22Rv1 (cell line): ENCODE data around the gene ZNF81.

Experiments used
- ZFX ChIP-seq: fragments of 450-650 bp; IDR thresholded peaks from 2 replicates; pipeline ENCODE4 v1.6.1; 2017; ENCODE audit warnings: antibody characterized with exemption, borderline replicate concordance
- TF ChIP-seq, protein P1 (sequence below): fragments of 450-650 bp; IDR thresholded peaks from 2 replicates; pipeline ENCODE4 v1.5.1; 2017; ENCODE audit warnings: mild to moderate bottlenecking

DNA sequence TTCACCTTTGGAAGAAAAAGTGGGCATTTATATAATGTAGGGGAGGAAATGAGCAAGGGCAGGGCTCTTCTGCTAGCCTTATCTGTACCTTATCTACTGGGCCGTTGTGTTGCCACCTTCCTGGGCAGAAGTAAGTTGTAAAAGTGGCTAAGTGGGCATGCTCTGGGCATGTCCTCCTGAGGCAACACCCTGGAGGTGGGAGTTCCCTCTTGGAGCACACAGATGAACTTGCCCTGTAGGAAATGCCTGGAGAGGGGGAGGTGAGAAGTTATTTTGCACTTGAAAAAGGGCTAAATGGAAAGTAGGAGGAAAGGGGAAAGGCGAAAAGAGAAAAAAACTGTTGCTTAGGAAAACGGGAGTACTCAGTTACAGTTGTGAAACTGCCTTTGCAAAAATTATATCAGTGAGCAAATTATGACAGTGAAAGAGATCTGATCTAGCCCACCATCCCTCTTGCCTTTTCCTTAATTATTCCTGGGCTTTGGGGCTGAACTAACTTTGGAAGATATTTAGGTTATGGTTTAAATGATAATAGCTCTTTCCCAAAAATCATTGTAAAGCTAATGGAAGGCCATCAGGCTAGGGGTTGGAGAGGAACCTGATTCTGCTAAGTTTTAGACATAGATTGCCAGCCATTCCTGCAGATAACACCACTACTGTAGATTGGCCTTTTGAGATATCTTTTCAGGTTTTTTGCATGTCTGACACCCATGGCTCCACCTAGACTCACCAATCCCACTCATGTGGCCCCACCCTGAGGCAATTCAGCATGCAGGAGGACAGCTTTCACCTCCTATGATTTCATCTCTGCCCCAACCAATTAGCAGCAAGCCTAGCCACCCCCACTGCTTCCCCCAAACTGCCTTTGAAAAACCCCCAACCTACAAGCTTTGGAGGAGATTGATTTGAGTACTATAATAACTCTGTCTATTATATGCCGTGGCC, 20.5 kb upstream of the ZNF81 start:
- TF ChIP-seq, protein P1, sequence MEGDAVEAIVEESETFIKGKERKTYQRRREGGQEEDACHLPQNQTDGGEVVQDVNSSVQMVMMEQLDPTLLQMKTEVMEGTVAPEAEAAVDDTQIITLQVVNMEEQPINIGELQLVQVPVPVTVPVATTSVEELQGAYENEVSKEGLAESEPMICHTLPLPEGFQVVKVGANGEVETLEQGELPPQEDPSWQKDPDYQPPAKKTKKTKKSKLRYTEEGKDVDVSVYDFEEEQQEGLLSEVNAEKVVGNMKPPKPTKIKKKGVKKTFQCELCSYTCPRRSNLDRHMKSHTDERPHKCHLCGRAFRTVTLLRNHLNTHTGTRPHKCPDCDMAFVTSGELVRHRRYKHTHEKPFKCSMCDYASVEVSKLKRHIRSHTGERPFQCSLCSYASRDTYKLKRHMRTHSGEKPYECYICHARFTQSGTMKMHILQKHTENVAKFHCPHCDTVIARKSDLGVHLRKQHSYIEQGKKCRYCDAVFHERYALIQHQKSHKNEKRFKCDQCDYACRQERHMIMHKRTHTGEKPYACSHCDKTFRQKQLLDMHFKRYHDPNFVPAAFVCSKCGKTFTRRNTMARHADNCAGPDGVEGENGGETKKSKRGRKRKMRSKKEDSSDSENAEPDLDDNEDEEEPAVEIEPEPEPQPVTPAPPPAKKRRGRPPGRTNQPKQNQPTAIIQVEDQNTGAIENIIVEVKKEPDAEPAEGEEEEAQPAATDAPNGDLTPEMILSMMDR = no peak
- TF ChIP-seq ZFX = no peak
